HPDE6-E6E7 (cell line): Measurements from ENCODE around the gene NANS.
"Not testable (repeated sequence)": the region's sequence is repeated elsewhere in the genome, so short reads cannot be mapped to it uniquely, and the experiment has no call there.

Source experiments
- DNase-seq: peaks from one replicate; pipeline ENCODE4 v3.0.0; 2011; ENCODE audit warnings: missing footprints; ENCODE audit errors: extremely low spot score

NANS gene

GRCh38 chr9:98100456-98100855 lies 43.9 kb downstream of the NANS start:
- DNase-seq, result no peak

- no peak for DNase-seq
These were observed 44.9 kb downstream of the NANS start for GRCh38 chr9:98101416-98101815.

GRCh38 chr9:98101868-98102273 lies 45.3 kb downstream of the NANS start:
- no peak for DNase-seq

- no peak for DNase-seq
These were observed 47.9 kb downstream of the NANS start for GRCh38 chr9:98104445-98104881.

- DNase-seq, result no peak
These were observed 48.5 kb downstream of the NANS start for GRCh38 chr9:98105006-98105405.

- DNase-seq, result no peak
These were observed 51.4 kb downstream of the NANS start for GRCh38 chr9:98107926-98108325.

DNA sequence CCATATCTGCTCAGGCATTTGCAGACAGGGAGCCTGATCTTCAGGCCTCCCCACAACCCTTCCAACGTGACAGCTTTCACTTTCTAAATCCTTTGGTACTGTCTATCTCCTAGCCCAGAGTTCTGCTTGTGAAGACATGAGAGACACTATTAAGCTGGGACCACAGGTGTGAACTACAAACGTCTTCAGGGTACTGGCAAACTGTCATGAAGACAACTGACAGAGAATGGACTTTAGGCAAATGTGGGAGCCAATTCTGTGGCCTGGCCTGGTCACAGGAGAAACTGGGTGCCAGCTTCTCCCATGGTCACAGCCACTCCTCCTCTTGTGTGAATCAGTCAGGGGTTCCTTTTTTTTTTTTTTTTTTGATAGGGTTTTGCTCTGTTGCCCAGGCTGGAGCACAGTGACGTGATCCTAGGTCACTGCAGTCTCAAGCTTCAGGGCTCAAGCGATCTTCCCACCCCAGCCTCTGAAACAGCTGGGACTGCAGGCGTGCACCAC lies 52.0 kb downstream of the NANS start:
- no peak for DNase-seq

DNA sequence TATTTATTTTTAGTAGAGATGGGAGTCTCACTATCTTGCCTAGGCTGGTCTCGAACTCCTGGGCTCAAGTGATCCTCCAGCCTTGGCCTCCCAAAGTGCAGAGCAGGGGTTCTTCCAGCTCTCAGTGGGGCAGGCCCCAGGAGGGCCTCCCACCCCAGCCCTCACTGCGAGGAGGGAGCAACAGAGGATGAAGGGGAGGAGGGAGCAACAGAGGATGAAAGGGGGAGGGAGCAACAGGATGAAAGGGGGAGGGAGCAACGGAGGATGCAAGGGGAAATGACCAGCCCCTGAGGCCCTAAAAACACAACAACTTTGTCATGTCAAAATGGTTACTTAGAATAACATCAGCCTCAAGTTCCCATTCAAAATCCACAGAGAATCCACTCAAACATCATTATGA lies 52.5 kb downstream of the NANS start:
- no peak for DNase-seq

DNA sequence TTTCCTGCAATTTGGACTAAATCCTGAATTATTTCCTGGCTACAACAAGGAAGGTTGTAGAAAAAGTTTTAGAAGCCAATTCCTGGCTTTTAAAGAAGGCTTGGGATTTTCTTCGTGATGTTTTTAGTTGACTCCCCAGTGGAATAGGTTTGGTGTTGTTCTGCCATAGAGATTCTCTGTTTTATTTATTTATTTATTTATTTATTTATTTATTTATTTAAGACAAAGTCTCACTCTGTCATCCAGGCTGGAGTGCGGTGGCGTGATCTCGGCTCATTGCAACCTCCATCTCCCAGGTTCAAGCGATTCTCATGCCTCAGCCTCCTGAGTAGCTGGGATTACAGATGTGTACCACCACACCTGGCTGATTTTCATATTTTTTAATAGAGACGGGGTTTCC lies 60.6 kb downstream of the NANS start:
- DNase-seq, result not testable (repeated sequence)

GRCh38 chr9:98117984-98118639 lies 61.6 kb downstream of the NANS start:
- peak; percentile 54 for DNase-seq

GRCh38 chr9:98118640-98119601 lies 62.4 kb downstream of the NANS start, which contains the start of gene TRIM14:
Gene TRIM14 (minus strand): TSS chr9:98119222. CDS start chr9:98119188, 34 bp downstream.
- peak; percentile 88 for DNase-seq

GRCh38 chr9:98120476-98120875 lies 63.9 kb downstream of the NANS start:
- DNase-seq, result no peak

- no peak for DNase-seq
These were observed 64.5 kb downstream of the NANS start for GRCh38 chr9:98121058-98121457.

GRCh38 chr9:98124091-98124490 lies 67.6 kb downstream of the NANS start:
- DNase-seq, result not testable (repeated sequence)

DNA sequence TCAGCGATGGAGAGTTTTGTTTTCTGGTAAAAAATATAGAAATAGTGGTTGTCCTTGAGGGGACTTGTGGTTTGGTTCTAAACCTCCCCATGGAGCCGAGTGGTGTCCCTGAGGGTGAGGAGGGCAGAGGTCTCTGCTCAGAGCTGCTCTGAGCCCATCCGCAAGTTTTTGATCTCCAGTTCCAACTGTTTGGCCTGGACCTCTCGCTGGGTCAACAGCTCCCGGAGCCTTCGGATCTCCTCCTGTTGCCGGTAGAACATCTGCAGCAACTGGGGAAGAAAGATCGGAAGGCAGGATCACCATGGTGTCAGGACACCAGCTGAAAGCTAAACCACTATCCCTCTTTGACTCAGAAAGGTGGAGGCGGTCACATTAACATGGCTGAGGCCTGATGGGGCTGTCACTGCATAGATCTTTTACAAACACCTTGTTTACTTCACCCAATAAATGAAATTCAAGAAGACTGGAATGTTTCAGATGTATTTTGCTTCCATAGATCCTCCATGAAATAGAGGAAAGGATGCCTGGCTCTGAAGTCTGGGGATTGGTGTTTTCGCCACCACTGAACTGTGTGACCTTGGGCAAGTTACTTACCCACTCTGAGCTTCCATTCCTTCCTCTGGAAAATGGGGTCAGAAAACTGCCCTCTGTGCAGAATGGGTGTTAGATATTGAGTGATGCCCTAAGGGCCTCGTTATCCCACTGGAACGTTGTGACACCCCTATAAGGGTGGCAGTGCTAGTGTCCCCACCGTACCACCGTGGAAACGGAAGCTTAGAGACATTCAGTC lies 68.3 kb downstream of the NANS start:
- DNase-seq, result no peak

DNA sequence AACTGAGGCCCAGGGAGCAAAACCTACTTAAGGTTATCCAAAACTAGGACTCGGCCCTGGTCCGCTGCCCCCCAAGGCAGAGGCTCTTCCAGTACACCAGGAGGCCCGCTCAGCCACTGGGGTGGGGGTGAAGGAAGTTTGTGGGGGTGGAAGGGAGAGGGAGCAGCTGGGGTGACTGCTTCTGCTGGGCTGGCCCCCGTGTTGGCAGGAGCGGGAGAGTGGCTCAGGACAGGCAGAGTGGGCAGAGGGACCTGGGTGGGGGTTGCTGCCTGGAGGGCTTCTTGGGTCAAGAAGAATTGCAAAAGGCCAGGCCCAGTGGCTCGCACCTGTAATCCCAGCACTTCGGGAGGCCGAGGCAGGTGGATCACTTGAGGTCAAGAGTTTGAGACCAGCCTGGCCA lies 70.7 kb downstream of the NANS start:
- no peak for DNase-seq

GRCh38 chr9:98128316-98128715 lies 71.8 kb downstream of the NANS start:
- no peak for DNase-seq

- no peak for DNase-seq
These were observed 72.9 kb downstream of the NANS start for GRCh38 chr9:98129451-98129881.

- DNase-seq, result not testable (repeated sequence)
These were observed 73.5 kb downstream of the NANS start for GRCh38 chr9:98130060-98130459.

GRCh38 chr9:98130576-98131228 lies 74.2 kb downstream of the NANS start:
- no peak for DNase-seq

GRCh38 chr9:98132158-98132557 lies 75.6 kb downstream of the NANS start:
- no peak for DNase-seq
